NOMO-1 treated with dmso at 0.1 percent for 144 hours (cell line): ENCODE measurements around the gene B3GNT9.

Source experiments
- DNase-seq: peaks from one replicate; lab custom pipeline; 2025; ENCODE audit not compliant: unreplicated experiment; lab: John Stamatoyannopoulos, UW

Gene B3GNT9

DNA sequence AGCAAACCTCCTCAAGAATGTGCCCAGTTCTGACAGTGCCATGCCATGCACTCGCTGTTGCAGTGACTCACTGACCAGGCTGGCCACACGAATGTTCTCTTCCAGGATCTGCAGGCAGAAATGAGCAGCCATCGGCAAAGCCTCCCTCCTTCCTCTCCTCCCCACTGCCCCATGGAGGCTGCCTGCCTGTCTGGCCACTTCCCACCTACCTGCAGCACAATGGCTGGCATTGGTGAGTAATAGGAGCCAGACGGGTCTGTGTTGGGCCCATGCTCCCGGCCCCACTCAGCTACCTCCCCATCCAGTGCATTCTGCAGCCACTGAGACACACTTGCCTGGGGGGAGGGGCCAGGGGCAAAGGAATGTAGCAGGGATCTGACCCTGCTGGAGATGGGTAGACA, 35.8 kb upstream of the B3GNT9 start:
- DNase-seq, result no peak

DNA sequence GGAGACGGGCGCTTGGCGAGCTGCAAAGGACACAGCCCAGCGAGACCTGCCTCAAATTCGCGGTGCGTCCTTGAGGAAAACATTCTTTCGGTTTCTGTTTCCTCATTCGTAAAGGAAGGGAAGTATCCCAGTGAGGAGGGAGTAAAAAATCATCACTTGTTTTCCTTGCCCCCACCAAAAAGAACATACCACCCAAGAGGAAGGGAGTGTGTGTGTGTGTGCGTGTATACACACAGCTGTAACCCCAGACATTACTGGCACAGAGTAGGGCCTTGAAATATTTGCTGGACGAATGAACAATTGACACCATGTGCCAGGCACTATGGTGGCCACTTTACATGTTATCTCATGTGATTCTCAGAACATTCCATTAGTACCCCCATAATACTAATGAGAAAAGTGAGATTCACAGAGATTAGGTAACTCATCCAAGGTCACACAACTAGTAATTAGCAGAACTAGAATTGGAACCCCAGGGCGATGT, 34.9 kb upstream of the B3GNT9 start:
- DNase-seq, result no peak

DNA sequence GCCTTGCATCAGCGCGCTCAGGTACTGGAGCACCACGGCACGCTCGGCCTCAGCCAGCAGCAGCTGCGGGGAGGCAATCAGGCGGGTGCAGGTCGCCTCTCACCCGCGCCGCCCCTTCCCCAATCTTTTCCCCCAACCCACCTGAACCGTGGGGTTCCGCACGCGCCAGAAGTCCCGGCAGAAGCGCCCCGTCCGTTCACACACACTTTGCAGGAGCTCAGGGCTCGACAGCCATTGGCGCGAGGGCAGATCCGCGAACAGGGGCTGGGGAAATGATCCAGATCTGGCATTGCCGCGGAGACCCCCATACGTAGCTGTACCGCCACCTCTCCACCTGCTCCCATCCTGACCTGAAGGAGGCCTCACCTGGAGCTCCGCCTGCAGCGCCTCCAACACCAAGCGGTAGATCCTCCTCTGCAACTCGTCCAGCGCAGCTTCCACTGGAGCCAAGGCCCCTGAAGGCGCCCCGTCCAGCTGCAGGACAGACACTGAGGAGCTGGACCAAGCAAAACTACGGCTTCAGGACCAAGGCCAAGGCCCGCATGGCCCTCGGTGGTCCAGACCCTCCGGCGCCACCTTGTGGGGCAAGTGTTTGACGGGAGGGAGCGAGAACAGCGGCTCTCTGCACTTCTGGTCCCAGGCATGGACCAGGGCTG, 34.3 kb upstream of the B3GNT9 start:
- peak; percentile 73 for DNase-seq

DNA sequence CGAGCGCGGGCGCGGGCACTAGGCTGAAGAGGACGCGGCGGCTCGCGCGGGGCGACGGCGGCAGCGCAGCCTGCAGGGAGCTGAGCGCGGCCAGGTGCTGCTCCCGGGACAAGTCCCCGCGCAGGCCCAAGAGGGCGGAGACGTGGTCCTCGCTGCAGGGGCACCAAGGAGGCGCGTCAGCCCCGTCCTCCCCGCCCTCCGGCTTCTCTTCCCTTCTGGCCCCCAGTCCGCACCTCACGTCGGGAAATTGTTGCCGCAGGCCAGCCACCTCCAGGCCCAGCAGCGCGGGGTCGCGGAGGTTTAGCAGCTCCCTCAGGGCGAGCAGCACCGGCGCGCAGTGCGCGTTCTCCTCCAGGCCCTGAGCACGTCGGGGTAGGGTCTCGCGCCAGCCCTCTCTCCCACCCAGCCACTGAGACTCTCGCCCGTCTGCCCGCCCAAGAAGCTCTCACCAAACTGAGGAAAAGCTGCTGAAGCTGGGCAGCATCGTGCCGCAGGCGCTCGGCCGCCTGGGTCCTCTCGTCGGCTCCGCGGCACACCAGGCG, 33.7 kb upstream of the B3GNT9 start:
- DNase-seq, result no peak

DNA sequence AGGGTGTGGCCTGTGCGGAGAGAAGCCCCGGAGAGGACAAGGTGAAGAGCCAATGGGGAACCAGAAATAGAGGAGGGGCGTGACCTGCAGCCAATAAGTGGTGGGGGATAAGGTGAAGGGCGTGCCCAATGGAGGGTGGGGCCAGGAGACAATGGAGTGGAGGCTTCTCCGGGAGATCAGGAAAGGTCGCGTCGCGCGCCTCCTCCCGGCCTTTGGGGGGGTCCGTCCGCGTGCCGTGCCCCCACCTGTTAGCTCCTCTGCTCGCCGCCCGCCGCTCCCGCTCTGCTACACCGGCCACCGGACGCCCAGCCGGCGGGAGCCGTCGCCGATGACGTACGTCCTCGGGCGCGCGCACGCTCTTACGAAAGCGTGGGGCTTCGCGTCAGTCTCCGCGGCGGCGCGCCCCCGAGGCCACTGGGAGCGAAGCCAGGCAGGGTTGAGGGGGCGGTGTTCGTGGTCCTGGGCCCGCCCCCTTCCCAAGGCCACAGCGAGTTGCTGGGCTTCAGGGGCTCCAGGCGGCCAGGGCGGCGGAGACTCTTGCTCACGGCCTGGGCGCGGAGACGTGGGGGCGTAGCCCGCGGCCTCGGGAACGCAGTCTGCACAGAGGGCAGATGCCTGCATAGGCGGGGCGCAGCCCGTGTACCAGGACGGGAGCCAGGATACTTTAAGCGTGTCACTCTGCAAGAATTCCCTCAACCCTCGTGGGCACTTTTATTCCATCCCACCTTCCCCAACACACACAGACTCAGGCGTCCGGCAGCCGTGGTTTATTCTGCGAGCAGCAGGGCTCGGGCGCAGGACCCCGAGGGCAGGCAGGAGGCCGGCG, 33.0 kb upstream of the B3GNT9 start, which contains the start of gene MATCAP1:
Gene MATCAP1 (minus strand): TSS at position 337 of the 826 bp plus-strand sequence. CDS start 3,353 bp downstream, outside the sequence.
- DNase-seq, result peak; percentile 98

DNA sequence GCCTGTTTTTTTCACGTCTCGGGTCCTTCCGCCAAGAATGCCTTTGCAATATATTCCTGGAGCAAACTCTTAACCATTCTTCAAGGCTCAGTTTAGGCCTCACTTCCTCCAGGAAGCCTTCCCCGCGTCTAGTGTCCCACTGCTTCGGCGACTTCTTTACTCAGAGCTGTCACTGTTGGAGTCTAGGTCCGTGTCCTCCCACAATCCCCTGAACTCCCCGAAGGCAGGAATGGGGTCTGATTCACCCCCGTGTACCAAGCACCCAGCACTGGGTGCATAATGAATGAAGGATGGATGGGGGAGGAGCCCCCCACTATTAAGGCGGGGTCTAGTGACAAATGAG, 32.5 kb upstream of the B3GNT9 start:
- DNase-seq, result no peak

DNA sequence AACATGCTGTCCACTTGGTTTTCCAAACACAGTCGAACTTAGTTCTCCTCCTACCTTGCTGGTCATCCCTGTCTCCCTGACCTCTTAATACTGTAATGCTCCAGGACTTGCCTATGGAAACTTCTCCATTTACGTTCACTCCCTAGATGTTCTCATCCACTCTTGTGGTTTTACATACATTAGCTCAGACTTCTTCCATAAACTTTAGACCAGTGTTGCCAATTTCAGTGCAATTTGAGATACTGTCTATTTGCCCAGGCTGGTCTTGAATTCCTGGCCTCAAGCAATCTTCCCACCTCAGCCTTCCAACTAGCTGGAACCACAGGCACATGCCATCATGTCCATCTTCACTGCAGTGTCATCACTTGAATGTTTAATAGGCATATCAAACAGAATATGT, 31.5 kb upstream of the B3GNT9 start:
- DNase-seq, result no peak

DNA sequence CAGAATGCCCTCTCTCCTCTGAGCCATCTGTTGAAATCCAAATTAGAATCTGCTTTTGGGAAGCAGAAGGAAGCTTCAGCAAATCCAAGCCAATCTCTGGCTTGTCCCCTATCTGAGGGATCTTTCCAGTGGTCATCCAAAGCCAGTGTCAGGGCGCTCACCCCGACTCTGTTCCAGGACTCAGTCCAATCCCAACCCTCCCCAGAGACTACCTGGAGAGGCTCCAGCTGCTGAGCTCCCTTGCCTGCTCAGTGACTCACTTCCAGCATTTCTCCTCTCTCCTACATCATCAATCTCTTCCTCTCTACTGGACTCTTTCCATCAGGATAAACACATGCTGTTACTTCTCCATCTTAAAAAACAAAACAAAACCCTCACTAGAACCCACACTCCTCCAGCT, 30.5 kb upstream of the B3GNT9 start:
- no peak for DNase-seq

DNA sequence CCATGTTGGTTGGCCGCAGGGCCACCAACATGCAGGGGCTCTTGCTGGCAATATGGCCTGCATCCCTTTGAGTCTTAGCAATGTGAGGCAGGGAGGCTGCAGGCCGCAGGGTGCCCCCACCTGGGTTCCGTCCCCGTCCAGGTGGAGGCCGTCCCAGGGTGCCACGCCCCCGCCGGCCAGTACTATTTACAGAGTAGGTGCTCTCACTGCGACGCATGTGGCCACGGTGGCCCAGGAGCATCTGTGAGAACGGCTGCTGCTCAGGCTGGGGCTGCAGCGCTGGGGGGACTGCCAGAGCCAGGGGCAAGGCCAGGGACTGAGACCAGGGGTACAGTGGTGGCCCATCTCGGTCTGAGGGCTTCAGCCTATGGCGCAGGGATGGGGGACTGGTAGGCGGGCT, 29.4 kb upstream of the B3GNT9 start:
- no peak for DNase-seq

DNA sequence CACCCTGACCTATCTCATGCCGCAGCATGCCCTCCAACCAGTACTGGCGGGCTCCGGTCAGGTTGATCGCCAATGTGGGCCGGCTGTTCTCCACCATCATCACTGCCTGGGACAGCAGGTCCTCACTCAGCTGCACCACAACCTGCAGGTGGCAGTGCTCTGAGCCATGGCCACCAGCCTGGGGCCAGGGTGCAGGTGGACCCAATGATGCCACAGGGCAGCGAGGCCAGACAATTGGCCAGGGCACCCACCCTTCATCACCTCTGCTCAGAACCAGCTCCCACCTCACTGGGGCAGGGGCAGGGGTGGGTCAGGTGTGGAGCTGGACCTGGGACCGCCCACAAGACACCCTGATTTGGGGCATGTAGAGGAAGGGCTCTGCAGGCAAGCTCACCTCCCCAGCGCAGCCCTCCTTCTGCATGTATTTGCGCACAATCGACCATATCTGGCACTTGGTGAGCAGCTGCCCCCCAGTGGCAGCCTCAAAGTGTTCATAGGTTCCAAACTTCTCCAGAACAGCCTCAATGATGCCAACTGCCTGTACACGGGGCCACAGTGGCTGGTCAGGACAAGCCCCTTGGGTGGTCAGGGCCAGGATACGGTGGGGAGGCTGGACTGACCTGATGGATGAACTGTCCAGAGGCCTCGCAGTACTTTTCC, 28.8 kb upstream of the B3GNT9 start:
- no peak for DNase-seq

DNA sequence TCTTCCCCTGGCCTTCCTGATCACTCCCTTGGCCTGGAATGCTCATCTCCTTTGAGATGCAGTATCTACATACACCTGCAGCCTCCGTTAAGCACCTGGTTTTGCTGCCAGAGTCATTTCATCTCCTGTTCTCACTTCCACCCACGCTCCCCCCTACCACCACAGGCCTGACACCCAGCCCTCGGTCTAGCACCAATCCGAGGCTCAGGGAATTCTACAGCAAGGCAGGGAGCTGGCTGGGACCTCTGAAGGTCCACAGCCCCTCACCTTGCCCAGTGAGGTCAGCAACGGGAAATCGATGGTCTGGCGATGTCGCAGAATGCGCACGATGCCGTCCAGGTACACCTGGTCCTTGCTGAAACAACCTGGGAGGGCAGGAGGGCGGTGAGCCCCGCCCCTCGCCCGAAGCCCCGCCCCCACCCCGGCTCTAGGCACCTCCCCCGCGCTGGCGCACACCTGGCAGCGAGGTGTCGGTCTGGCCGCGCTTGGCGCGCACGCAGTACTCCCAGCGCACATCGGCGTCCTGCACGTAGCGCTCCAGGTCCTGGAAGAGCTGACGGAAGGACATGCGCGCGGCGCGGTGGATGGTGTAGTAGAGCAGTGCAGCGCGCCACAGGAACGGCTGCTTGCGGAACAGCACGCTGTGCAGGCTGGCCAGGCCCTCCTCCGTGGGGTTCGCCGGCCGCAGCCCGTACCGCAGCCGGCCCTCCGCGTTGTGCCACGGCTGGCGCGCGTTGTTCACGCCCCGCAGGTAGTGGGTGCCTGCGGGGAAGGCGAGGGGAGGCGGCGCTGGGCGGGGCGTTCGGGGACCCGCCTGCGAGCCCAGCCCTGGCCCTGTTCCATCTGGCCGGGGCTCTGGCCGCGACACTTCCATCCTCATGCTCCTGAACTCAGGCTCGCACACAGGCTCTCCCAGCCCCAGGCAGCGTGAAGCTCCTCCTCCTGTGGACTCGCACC, 27.2 kb upstream of the B3GNT9 start:
- DNase-seq, result no peak

DNA sequence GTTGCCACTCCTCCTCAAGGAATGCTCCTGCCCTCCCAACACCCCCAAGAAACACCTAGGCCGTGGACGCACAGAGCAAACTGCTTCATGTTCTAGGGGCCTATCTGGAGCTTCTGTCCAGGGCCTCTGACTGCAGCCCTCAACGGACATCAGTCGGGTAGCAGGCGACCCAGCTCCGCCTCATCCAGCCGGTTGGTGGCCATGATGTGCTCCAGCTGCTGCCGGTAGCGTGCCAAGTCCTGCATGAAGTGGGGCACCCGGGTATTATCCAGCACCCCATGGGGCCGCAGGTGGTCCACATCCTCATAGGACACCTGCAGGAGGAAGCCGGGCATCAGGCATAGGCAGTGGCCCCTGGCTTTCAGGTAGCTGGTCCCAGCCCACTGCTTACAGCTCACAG, 25.9 kb upstream of the B3GNT9 start:
- no peak for DNase-seq

DNA sequence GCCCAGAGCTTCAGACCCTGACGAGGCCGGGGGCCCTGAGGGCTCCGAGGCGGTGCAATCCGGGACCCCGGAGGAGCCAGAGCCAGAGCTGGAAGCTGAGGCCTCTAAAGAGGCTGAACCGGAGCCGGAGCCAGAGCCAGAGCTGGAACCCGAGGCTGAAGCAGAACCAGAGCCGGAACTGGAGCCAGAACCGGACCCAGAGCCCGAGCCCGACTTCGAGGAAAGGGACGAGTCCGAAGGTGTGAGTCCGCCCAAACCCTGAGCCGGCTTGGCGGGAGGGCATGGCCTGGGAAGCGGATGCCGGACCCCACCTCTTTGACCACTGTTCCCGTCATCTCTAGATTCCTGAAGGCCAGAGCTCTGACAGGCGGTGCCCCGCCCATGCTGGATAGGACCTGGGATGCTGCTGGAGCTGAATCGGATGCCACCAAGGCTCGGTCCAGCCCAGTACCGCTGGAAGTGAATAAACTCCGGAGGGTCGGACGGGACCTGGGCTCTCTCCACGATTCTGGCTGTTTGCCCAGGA, 24.0 kb upstream of the B3GNT9 start:
- DNase-seq, result no peak

DNA sequence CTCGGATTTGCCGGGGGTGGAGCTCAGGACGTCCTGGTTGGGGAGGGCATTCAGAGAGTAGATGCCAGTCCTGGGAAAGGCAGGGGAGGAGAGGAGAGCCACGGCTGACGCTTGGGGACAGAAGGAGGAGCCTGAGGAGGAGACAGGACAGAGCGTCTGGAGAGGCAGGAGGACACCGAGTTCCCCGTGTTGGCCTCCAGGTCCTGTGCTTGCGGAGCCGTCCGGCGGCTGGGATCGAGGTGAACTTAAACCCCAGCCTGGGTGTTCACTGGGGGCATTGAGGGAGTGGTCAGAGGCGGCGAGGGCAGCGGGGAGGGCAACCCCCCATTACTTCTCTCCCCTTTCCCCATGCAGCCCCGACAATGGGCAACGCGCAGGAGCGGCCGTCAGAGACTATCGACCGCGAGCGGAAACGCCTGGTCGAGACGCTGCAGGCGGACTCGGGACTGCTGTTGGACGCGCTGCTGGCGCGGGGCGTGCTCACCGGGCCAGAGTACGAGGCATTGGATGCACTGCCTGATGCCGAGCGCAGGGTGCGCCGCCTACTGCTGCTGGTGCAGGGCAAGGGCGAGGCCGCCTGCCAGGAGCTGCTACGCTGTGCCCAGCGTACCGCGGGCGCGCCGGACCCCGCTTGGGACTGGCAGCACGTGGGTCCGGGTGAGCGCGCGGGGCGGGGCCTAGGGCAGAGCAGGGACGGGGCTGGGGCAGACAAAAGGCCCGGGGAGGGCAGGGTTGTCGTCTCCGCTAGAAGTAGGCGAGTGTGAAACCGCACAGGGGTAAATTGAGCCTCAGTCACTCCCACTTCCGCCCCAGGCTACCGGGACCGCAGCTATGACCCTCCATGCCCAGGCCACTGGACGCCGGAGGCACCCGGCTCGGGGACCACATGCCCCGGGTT, 23.3 kb upstream of the B3GNT9 start:
- DNase-seq, result peak; percentile 50

DNA sequence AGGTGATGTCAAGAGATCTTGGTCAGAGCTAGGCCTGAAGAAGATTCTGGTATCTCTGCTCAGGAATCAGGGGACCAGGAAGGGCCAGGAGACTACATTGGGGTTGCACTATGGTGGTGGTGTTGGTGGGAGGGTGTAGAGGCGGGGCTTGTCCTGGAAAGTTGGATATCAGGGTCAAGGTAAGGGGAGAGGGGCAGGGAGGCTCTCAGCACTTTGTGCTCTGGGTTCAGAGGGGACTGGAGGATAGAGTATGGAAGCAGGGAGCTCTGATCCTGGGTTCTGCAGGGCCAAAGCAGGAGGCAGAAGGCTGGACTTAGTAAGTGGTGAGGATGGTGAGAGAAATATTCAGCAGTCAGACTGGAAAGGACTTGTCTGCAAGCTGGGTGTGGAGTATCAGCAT, 22.5 kb upstream of the B3GNT9 start:
- no peak for DNase-seq

DNA sequence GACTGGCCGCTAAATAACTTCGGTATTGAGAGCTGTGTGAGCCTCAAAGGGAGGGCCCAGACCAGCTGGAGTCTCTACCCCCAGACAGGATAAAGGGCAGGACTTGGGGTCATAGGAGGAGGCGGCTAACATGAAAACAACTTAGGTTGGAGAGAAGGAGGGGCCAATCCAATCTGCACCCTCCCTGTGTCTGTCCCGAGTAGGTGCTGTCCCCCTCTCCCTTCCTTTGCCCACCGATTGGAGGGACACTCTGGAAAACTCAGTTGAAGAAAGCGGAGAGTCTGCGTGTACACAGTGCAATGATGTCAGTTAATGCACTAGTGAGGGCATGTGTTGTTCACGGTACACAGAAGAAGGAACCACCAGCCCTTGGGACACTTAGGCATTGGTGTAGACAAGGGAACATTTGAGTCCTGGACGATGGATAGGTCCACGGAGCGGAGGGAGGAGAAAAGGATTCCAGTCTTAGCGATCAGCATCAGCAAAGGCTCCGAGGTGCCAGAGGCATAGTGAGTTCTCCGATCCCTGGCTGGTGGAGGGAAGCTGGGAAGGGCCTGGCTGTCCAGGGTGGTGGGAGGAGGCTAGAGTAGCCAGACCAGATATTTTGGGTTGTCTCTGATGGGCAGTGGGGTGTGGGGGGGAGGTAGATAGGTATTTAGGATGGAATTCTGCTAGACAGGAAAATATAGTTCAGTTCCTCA, 20.3 kb upstream of the B3GNT9 start:
- no peak for DNase-seq

DNA sequence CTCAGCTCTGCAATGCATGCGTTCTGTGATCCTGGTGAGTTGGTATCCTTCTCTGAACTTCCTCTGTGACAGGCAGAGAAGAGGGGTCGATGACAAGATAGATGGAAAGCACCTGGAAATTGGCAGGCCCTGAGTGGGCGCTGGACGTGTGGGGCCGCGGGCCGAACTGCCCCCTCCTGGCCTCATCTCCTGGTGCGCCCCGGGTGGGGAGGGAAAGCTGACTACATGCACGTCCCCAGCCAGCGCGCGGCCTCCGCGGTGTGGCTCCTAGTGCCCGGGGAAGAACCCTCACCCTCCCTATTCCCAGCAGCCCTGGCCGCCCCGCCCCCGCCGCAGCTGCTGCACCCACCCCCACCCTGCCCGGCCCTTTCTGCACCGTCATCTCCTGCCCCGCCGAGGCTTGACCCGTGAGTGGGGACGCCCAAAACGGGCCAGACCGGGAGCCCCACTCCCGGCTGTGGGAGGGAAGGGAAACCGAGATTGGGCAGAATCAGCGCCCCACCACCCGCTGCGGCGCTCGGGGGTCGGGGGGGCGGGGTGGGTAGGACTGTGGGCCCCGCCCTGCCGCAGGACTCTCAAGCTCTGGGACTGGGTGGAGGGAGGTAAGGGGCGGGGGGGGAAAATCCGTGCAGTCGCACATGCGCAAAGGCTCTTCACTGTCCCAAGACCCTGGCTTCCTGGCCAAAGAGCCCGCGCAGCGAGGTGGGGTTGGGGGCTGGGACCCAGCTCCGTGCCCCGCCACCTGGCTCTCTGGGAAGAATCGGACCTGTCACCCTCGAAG, 19.6 kb upstream of the B3GNT9 start, which contains the start of gene NOL3:
Gene NOL3 (plus strand): TSS at position 371 of the 781 bp plus-strand sequence.
- DNase-seq, result no peak

DNA sequence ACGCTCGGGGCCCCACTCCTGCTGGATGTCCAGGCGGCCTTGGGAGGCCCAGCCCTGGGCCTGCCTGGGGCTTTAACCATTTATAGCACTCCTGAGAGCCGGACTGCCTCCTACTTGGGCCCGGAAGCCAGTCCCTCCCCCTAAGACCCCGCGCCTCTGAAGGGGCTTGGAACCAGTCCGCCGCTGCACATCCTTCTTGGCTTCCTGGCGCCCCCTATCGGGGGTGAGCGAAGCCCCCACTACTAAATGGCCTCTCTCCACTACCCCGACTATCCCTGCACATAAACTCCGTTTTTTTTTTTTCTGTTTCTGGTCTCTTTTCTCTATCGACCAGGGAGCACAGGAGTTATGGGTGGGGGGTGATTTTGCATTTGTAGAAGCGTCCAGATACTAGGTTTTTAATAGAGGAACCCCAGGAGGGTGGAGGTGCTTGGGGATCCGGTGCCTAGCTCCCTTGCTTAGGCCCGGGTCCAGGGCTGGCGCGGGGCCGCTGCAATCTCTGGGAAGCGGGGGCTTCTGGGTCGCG, 18.9 kb upstream of the B3GNT9 start:
- DNase-seq, result no peak
